Activated T-helper 17 cell treated with anti-CD3 and anti-CD28 coated beads, Interleukin-2, amount 50 U/mL, for 72 hours (primary cell): ENCODE results near the gene FRMD4A. TPM values are rescaled to one million over a fixed set of nuclear protein-coding genes. Genes with fewer than 3 reads are reported as not detected.

ENCODE experiments used
- ATAC-seq: fragments of 150-1000 bp; cut with Tn5 transposase; replicated peaks from 2 replicates; pipeline ENCODE4 v1.10.0; 2021; ENCODE audit warnings: mild to moderate bottlenecking, moderate library complexity
- H3K27ac Mint-ChIP-seq: one replicate; pipeline ENCODE4 v1.8.0; 2022; ENCODE audit warnings: mixed read lengths
- H3K27me3 Mint-ChIP-seq: one replicate; pipeline ENCODE4 v1.8.0; 2022; ENCODE audit warnings: mixed read lengths
- H3K36me3 Mint-ChIP-seq: one replicate; pipeline ENCODE4 v1.8.0; 2022; ENCODE audit warnings: low read depth, mild to moderate bottlenecking, mixed read lengths
- H3K4me1 Mint-ChIP-seq: one replicate; pipeline ENCODE4 v1.8.0; 2022; ENCODE audit warnings: mixed read lengths
- H3K4me3 Mint-ChIP-seq: one replicate; pipeline ENCODE4 v1.8.0; 2022; ENCODE audit warnings: mild to moderate bottlenecking, mixed read lengths
- H3K9me3 Mint-ChIP-seq: one replicate; pipeline ENCODE4 v1.8.0; 2022; ENCODE audit warnings: mixed read lengths
- total RNA-seq, 2 donors: library from RNA; stranded (reverse); gene quantifications; one replicate each; pipeline ENCODE4 v1.2.3, GENCODE V29; 2022

The FRMD4A gene
- total RNA-seq, 2 donors from 2014 or later: 0.69 to 2.0 TPM

GRCh38 chr10:13690281-13690825, 640.4 kb downstream of the FRMD4A start:
- H3K27me3 Mint-ChIP-seq: peaks cover 3% of the 10 kb centered on the region
- no peak for ATAC-seq
- no peak overlapping the region for H3K4me3 Mint-ChIP-seq
- H3K9me3 Mint-ChIP-seq: no peaks in the 10 kb centered on the region
- H3K36me3 Mint-ChIP-seq: no peaks in the 10 kb centered on the region
- no peaks in the 10 kb centered on the region for H3K4me1 Mint-ChIP-seq
- H3K27ac Mint-ChIP-seq: no peak overlapping the region

GRCh38 chr10:13686331-13686752, 644.4 kb downstream of the FRMD4A start:
- no peak for ATAC-seq
- Mint-ChIP-seq H3K36me3 (no peaks in the 10 kb centered on the region), H3K9me3 (no peaks in the 10 kb centered on the region), H3K4me3 (no peak overlapping the region), H3K27ac (no peak overlapping the region), H3K27me3 (no peaks in the 10 kb centered on the region), H3K4me1 (no peaks in the 10 kb centered on the region)

- no peaks in the 10 kb centered on the region for H3K36me3 Mint-ChIP-seq
- no peak for ATAC-seq
- no peak overlapping the region for H3K27ac Mint-ChIP-seq
- H3K9me3 Mint-ChIP-seq: no peaks in the 10 kb centered on the region
- H3K4me3 Mint-ChIP-seq: no peak overlapping the region
- peaks cover 2% of the 10 kb centered on the region for H3K27me3 Mint-ChIP-seq
- H3K4me1 Mint-ChIP-seq: no peaks in the 10 kb centered on the region
Measured at GRCh38 chr10:13685885-13686284, 644.8 kb downstream of the FRMD4A start.

GRCh38 chr10:13684806-13685482, 645.8 kb downstream of the FRMD4A start:
- Mint-ChIP-seq H3K4me1 (no peaks in the 10 kb centered on the region), H3K27me3 (peaks cover 4% of the 10 kb centered on the region), H3K4me3 (no peak overlapping the region), H3K27ac (no peak overlapping the region), H3K36me3 (no peaks in the 10 kb centered on the region), H3K9me3 (no peaks in the 10 kb centered on the region)
- no peak for ATAC-seq

GRCh38 chr10:13684252-13684791, 646.4 kb downstream of the FRMD4A start:
- H3K36me3 Mint-ChIP-seq: no peaks in the 10 kb centered on the region

GRCh38 chr10:13683017-13683416, 647.7 kb downstream of the FRMD4A start:
- Mint-ChIP-seq H3K9me3 (no peaks in the 10 kb centered on the region), H3K27me3 (peaks cover 8% of the 10 kb centered on the region), H3K4me3 (no peak overlapping the region), H3K4me1 (no peaks in the 10 kb centered on the region), H3K27ac (no peak overlapping the region), H3K36me3 (no peaks in the 10 kb centered on the region)
- no peak for ATAC-seq

More at GRCh38 chr10:13684252-13684791, 646.4 kb downstream of the FRMD4A start:
- Mint-ChIP-seq H3K27ac (no peak overlapping the region), H3K4me3 (no peak overlapping the region), H3K4me1 (no peaks in the 10 kb centered on the region), H3K27me3 (peaks cover 4% of the 10 kb centered on the region), H3K9me3 (no peaks in the 10 kb centered on the region)
- no peak for ATAC-seq

- no peak for ATAC-seq
- Mint-ChIP-seq H3K27me3 (peaks cover 8% of the 10 kb centered on the region), H3K36me3 (no peaks in the 10 kb centered on the region), H3K4me3 (no peak overlapping the region), H3K4me1 (no peaks in the 10 kb centered on the region), H3K9me3 (no peaks in the 10 kb centered on the region), H3K27ac (no peak overlapping the region)
Measured at GRCh38 chr10:13681960-13682359, 648.8 kb downstream of the FRMD4A start.

- Mint-ChIP-seq H3K27me3 (peaks cover 8% of the 10 kb centered on the region), H3K4me3 (no peak overlapping the region), H3K36me3 (no peaks in the 10 kb centered on the region), H3K4me1 (no peaks in the 10 kb centered on the region), H3K9me3 (no peaks in the 10 kb centered on the region), H3K27ac (no peak overlapping the region)
- ATAC-seq: no peak
Measured at GRCh38 chr10:13681528-13681927, 649.2 kb downstream of the FRMD4A start.

GRCh38 chr10:13681095-13681494, 649.6 kb downstream of the FRMD4A start:
- Mint-ChIP-seq H3K4me1 (no peaks in the 10 kb centered on the region), H3K27me3 (peaks cover 8% of the 10 kb centered on the region), H3K9me3 (no peaks in the 10 kb centered on the region), H3K27ac (no peak overlapping the region), H3K4me3 (no peak overlapping the region), H3K36me3 (no peaks in the 10 kb centered on the region)
- no peak for ATAC-seq

GRCh38 chr10:13678101-13678843, 652.5 kb downstream of the FRMD4A start:
- H3K4me3 Mint-ChIP-seq: no peak overlapping the region
- no peaks in the 10 kb centered on the region for H3K4me1 Mint-ChIP-seq
- H3K9me3 Mint-ChIP-seq: no peaks in the 10 kb centered on the region
- H3K27ac Mint-ChIP-seq: no peak overlapping the region
- H3K27me3 Mint-ChIP-seq: peaks cover 8% of the 10 kb centered on the region
- ATAC-seq: no peak
- H3K36me3 Mint-ChIP-seq: no peaks in the 10 kb centered on the region

- H3K27me3 Mint-ChIP-seq: peaks cover 4% of the 10 kb centered on the region
- no peak for ATAC-seq
- no peaks in the 10 kb centered on the region for H3K9me3 Mint-ChIP-seq
- no peaks in the 10 kb centered on the region for H3K36me3 Mint-ChIP-seq
- no peaks in the 10 kb centered on the region for H3K4me1 Mint-ChIP-seq
- H3K4me3 Mint-ChIP-seq: no peak overlapping the region
- H3K27ac Mint-ChIP-seq: no peak overlapping the region
Measured at GRCh38 chr10:13674645-13675588, 655.8 kb downstream of the FRMD4A start.

- Mint-ChIP-seq H3K4me3 (no peak overlapping the region), H3K27me3 (no peaks in the 10 kb centered on the region), H3K9me3 (no peaks in the 10 kb centered on the region), H3K27ac (no peak overlapping the region), H3K4me1 (no peaks in the 10 kb centered on the region), H3K36me3 (no peaks in the 10 kb centered on the region)
- ATAC-seq: no peak
Measured at GRCh38 chr10:13673156-13673555, 657.6 kb downstream of the FRMD4A start.

- Mint-ChIP-seq H3K4me1 (no peaks in the 10 kb centered on the region), H3K36me3 (no peaks in the 10 kb centered on the region), H3K9me3 (no peaks in the 10 kb centered on the region), H3K27ac (no peak overlapping the region), H3K4me3 (no peak overlapping the region), H3K27me3 (no peaks in the 10 kb centered on the region)
- no peak for ATAC-seq
Measured at GRCh38 chr10:13672548-13672947, 658.2 kb downstream of the FRMD4A start.

- Mint-ChIP-seq H3K4me3 (no peak overlapping the region), H3K4me1 (no peaks in the 10 kb centered on the region), H3K27ac (no peak overlapping the region)
Measured at GRCh38 chr10:13671904-13672303, 658.8 kb downstream of the FRMD4A start.

More at GRCh38 chr10:13671904-13672303, 658.8 kb downstream of the FRMD4A start:
- no peaks in the 10 kb centered on the region for H3K9me3 Mint-ChIP-seq
- no peak for ATAC-seq
- H3K27me3 Mint-ChIP-seq: no peaks in the 10 kb centered on the region
- no peaks in the 10 kb centered on the region for H3K36me3 Mint-ChIP-seq
